Measurements from ENCODE around the gene DENND4A. TPM values are rescaled to one million over a fixed set of nuclear protein-coding genes. Genes with fewer than 3 reads are reported as not detected.

DENND4A gene
- total and polyA plus RNA-seq, 2 of the 4 experiments (the other 2 are of a cell fraction) = 4.1 to 17.7 TPM

DNA sequence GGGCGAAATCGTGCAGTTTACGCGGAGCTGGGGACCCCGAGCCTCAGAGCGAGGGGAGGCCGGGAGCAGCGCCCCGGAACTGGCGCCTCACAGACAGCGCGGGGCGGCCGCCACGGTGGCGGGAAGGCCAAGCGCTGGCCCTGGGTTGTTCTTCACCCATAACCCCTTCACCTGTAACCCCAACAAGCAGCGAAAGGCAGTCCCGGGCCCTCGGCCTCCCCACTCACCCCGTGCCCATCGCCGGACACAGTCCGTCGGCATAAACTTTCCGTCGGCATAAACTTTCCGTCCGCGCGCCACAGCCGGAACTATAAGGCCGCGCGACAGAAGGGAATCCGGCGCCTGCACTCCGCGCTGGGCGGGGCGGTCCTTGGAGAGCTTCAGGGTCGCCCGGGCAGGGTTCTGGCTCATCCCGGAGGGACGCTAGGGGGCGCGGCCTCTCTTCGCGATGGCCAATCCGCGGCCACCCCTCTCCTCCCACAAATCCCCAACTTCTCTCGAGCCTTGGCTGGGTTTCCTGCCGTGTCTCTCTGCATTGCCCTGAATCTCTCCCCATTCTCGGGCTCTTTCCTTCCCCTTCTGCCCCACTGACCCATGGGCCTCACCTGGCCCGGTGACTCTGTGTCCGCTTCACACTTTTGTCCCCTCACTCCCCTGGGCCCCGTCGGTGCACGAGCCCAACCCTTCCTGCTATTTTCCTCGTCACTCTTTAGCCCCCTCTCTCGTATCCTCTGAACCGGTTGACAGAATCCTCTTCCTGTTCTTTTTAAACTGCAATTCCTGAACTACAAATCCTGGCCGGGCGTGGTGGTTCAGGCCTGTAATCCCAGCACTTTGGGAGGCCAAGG lies 181.0 kb downstream of the DENND4A start, which contains the start of gene INTS14:
Gene INTS14, minus strand, starts transcription at position 261 of the 848 bp plus-strand sequence. CDS start 3,751 bp downstream, outside the sequence.
- Histone ChIP-seq H3K23ac (ENCODE audit: low read depth, low read length) (peak within 1 kb of the TSS; percentile 90), H3K4me1 (ENCODE audit: control insufficient read depth, insufficient read depth, low read length) (peaks cover 4% of the 10 kb centered on the region), H3K36me3 (ENCODE audit: control insufficient read depth, insufficient read depth, low read length) (peaks cover 2% of the 10 kb centered on the region), H2BK15ac (ENCODE audit: low read depth, low read length) (peak within 1 kb of the TSS; percentile 1; the same call in 1 of the 3 replicates), H3K27me3 (ENCODE audit: control insufficient read depth, insufficient read depth, low read length) (no peaks in the 10 kb centered on the region), H4K5ac (ENCODE audit: low read depth, low read length) (peak within 1 kb of the TSS; percentile 90), H3K14ac (replicated peaks; ENCODE audit: low read depth, low read length) (peak within 1 kb of the TSS; percentile 91), H2AK5ac (ENCODE audit: low read depth, low read length) (peak within 1 kb of the TSS; percentile 79), H4K8ac (ENCODE audit: low read depth in 2 of 2, low read length in 2 of 2) (peak within 1 kb of the TSS; percentile 94 to 96), H3K9me1 (ENCODE audit: insufficient read depth, low read length) (peaks cover 13% of the 10 kb centered on the region), H4K20me1 (ENCODE audit: insufficient read depth, low read length) (no peaks in the 10 kb centered on the region), H2AK9ac (replicated peaks; ENCODE audit: low read depth, low read length, poor library complexity) (peak within 1 kb of the TSS; percentile 93), H3K4me3 (ENCODE audit: insufficient read depth, low read depth, low read length) (peak within 1 kb of the TSS; percentile 71), H2BK20ac (ENCODE audit: low read depth, low read length) (no peak within 1 kb of the TSS), H2BK5ac (ENCODE audit: low read depth, low read length, poor library complexity, severe bottlenecking) (peak within 1 kb of the TSS; percentile 86), H2AFZ (replicated peaks; ENCODE audit: low read length, poor library complexity) (peak within 1 kb of the TSS; percentile 99), H3K4me2 (ENCODE audit: low read depth, low read length) (peak within 1 kb of the TSS; percentile 91), H3K9ac (ENCODE audit: low read depth, low read length) (peak within 1 kb of the TSS; percentile 92), H4K91ac (ENCODE audit: insufficient read depth, low read depth, low read length) (peak within 1 kb of the TSS; percentile 87), H3K9me3 (ENCODE audit: control insufficient read depth, insufficient read depth, low read length) (no peaks in the 10 kb centered on the region), H2BK120ac (ENCODE audit: low read depth, low read length) (peak within 1 kb of the TSS; percentile 78), H3K27ac (ENCODE audit: insufficient read depth, low read length) (peak within 1 kb of the TSS; percentile 94), H3K56ac (ENCODE audit: extremely low read depth, insufficient read depth, low read length) (peak within 1 kb of the TSS; percentile 76), H3K18ac (ENCODE audit: low read depth, low read length) (peak within 1 kb of the TSS; percentile 77), H3K79me1 (ENCODE audit: low read depth in 1 of 2, low read length in 2 of 2) (peaks cover 17 to 39% of the 10 kb centered on the region in 2 experiments), H3K4ac (ENCODE audit: low read depth, low read length) (peak within 1 kb of the TSS; percentile 92)
- DNase-seq (peak; percentile 95), ATAC-seq (ENCODE audit: low read depth) (peak; percentile 100)
- ChIA-PET POLR2A (ENCODE audit: unreplicated experiment) (interaction anchor here (1.1 kb wide), 1 partner anchor 258 kb away, joined by 3 read pairs; no protein-coding TSS in a partner anchor), CTCF (interaction anchor here (0.7 to 0.9 kb wide), 2 partner anchors 11 to 246 kb away, joined by 3 read pairs; partner anchors contain the start of gene SLC24A1)
- dilution Hi-C loops (cut with HindIII; ENCODE audit: low sequenced_read_pairs, unreplicated experiment) = no loop called here
- WGBS, 2 experiments (ENCODE audit: extremely low coverage in 2 of 2, insufficient read length in 1 of 2) = 0% methylated on average over 21 of the region's 64 CpGs; no CpG with 5 or more reads in 1 of the 2 experiments
- in situ Hi-C loops (cut with MboI; ENCODE audit: low sequenced_read_pairs) = loop anchor here (25.0 kb wide), 1 partner anchor 676 kb away; the partner anchor contains the start of gene DIS3L
- BruUV-seq (replicated peaks) = no TSS peak
- intact Hi-C loops (cut with micrococcal nuclease) = no loop called here
- TF ChIP-seq, protein P1, sequence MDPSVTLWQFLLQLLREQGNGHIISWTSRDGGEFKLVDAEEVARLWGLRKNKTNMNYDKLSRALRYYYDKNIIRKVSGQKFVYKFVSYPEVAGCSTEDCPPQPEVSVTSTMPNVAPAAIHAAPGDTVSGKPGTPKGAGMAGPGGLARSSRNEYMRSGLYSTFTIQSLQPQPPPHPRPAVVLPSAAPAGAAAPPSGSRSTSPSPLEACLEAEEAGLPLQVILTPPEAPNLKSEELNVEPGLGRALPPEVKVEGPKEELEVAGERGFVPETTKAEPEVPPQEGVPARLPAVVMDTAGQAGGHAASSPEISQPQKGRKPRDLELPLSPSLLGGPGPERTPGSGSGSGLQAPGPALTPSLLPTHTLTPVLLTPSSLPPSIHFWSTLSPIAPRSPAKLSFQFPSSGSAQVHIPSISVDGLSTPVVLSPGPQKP (IDR thresholded peaks at IDR 0.05; ENCODE audit: borderline replicate concordance, low read depth, low read length) = no peak
- TF ChIP-seq MAZ (IDR thresholded peaks at IDR 0.05; ENCODE audit: borderline replicate concordance, low read depth, low read length) (peak; percentile 99), RAD21 (IDR thresholded peaks at IDR 0.05; ENCODE audit: low read length) (peak; percentile 44), MAFK (IDR thresholded peaks at IDR 0.05; ENCODE audit: low read depth, low read length) (no peak), RCOR1 (IDR thresholded peaks at IDR 0.05; ENCODE audit: insufficient replicate concordance, low read length) (no peak), MXI1 (IDR thresholded peaks at IDR 0.05; ENCODE audit: borderline replicate concordance, low read depth, low read length) (peak; percentile 43; the same call in 1 of the 2 replicates), BHLHE40 (IDR thresholded peaks at IDR 0.05; ENCODE audit: low read depth, low read length) (no peak; the same call in 1 of the 2 replicates), CHD1 (IDR thresholded peaks at IDR 0.05; ENCODE audit: low read depth, low read length) (no peak), POLR2A (IDR thresholded peaks at IDR 0.05; ENCODE audit: low read depth, low read length) (peak; percentile 91), FOS (IDR thresholded peaks at IDR 0.05; ENCODE audit: low read depth, low read length) (no peak), SMC3 (IDR thresholded peaks at IDR 0.05; ENCODE audit: low read depth, low read length) (no peak)
- TF ChIP-seq, protein P2, sequence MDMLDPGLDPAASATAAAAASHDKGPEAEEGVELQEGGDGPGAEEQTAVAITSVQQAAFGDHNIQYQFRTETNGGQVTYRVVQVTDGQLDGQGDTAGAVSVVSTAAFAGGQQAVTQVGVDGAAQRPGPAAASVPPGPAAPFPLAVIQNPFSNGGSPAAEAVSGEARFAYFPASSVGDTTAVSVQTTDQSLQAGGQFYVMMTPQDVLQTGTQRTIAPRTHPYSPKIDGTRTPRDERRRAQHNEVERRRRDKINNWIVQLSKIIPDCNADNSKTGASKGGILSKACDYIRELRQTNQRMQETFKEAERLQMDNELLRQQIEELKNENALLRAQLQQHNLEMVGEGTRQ (IDR thresholded peaks at IDR 0.05; ENCODE audit: low read depth, low read length) = 0 out of 2 replicates have a peak, but pooled peaks have one; percentile 2
- TF ChIP-seq, protein P3, sequence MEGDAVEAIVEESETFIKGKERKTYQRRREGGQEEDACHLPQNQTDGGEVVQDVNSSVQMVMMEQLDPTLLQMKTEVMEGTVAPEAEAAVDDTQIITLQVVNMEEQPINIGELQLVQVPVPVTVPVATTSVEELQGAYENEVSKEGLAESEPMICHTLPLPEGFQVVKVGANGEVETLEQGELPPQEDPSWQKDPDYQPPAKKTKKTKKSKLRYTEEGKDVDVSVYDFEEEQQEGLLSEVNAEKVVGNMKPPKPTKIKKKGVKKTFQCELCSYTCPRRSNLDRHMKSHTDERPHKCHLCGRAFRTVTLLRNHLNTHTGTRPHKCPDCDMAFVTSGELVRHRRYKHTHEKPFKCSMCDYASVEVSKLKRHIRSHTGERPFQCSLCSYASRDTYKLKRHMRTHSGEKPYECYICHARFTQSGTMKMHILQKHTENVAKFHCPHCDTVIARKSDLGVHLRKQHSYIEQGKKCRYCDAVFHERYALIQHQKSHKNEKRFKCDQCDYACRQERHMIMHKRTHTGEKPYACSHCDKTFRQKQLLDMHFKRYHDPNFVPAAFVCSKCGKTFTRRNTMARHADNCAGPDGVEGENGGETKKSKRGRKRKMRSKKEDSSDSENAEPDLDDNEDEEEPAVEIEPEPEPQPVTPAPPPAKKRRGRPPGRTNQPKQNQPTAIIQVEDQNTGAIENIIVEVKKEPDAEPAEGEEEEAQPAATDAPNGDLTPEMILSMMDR (conservative IDR thresholded peaks at IDR 0.05; ENCODE audit: low read depth, low read length) = peak; percentile 70
